Left kidney (tissue), 2 donors: ENCODE data around the gene PTRH2. TPM values are rescaled to one million over a fixed set of nuclear protein-coding genes. Genes with fewer than 3 reads are reported as not detected.

Experiments
- DNase-seq: peaks from one replicate; pipeline ENCODE4 v3.0.0-alpha.2; 2013
- polyA plus RNA-seq: library from polyadenylated mRNA; unstranded; fragments of 120-200 nt; gene quantifications from one replicate; pipeline ENCODE4 v1.2.1, GENCODE V29; 2013; ENCODE audit not compliant: insufficient read length

Gene PTRH2
- polyA plus RNA-seq, 1 donor: 23.5 TPM

GRCh38 chr17:59723041-59723440 is 15.8 kb upstream of the PTRH2 start:
- DNase-seq: no peak

GRCh38 chr17:59722623-59723022 is 15.4 kb upstream of the PTRH2 start:
- DNase-seq: no peak

GRCh38 chr17:59719526-59719925 is 12.3 kb upstream of the PTRH2 start:
- no peak for DNase-seq

GRCh38 chr17:59716427-59716826 is 9.2 kb upstream of the PTRH2 start:
- DNase-seq: no peak

GRCh38 chr17:59714255-59714654 is 7.0 kb upstream of the PTRH2 start:
- no peak for DNase-seq

GRCh38 chr17:59712862-59713261 is 5.6 kb upstream of the PTRH2 start:
- no peak for DNase-seq

GRCh38 chr17:59711936-59712335 is 4.7 kb upstream of the PTRH2 start:
- DNase-seq: no peak

GRCh38 chr17:59707971-59708430 is 771 bp upstream of the PTRH2 start:
- DNase-seq: no peak

- DNase-seq: no peak
Measured at GRCh38 chr17:59702304-59702703, 4.9 kb downstream of the PTRH2 start.

GRCh38 chr17:59699786-59700185 is 7.4 kb downstream of the PTRH2 start:
- no peak for DNase-seq

- no peak for DNase-seq
Measured at GRCh38 chr17:59699218-59699617, 8.0 kb downstream of the PTRH2 start.

- DNase-seq: no peak
Measured at GRCh38 chr17:59698143-59698542, 9.1 kb downstream of the PTRH2 start.

GRCh38 chr17:59696682-59697277 is 10.4 kb downstream of the PTRH2 start:
- DNase-seq: no peak

GRCh38 chr17:59695945-59696681 is 11.1 kb downstream of the PTRH2 start:
- no peak for DNase-seq

GRCh38 chr17:59694344-59694743 is 12.9 kb downstream of the PTRH2 start:
- no peak for DNase-seq

- no peak for DNase-seq
Measured at GRCh38 chr17:59693582-59693981, 13.6 kb downstream of the PTRH2 start.

- DNase-seq: no peak
Measured at GRCh38 chr17:59688496-59688895, 18.7 kb downstream of the PTRH2 start.

- no peak for DNase-seq
Measured at GRCh38 chr17:59688008-59688407, 19.2 kb downstream of the PTRH2 start.

GRCh38 chr17:59684967-59685366 is 22.3 kb downstream of the PTRH2 start:
- no peak for DNase-seq

GRCh38 chr17:59683283-59683682 is 23.9 kb downstream of the PTRH2 start:
- DNase-seq: no peak

GRCh38 chr17:59680314-59680713 is 26.9 kb downstream of the PTRH2 start:
- DNase-seq: no peak

- no peak for DNase-seq
Measured at GRCh38 chr17:59678918-59679317, 28.3 kb downstream of the PTRH2 start.

- no peak for DNase-seq
Measured at GRCh38 chr17:59676716-59677115, 30.5 kb downstream of the PTRH2 start.

- no peak for DNase-seq
Measured at GRCh38 chr17:59675231-59675630, 32.0 kb downstream of the PTRH2 start.
